ENCODE results near the gene SAP30L.

Gene SAP30L

GRCh38 chr5:154476354-154477205 lies 30.8 kb downstream of the SAP30L start:
- ChIA-PET CTCF (interaction anchor here (0.8 to 2.2 kb wide), 4 partner anchors 8 to 404 kb away, joined by 3 to 9 read pairs (median 4); no protein-coding TSS in a partner anchor), POLR2A (interaction anchor here (0.6 kb wide), 1 partner anchor 105 kb away, joined by 3 read pairs; no protein-coding TSS in a partner anchor)
- no peak for DNase-seq (ENCODE audit: extremely low spot score)
- no peak for TF ChIP-seq CTCF (IDR thresholded peaks at IDR 0.05; ENCODE audit: control extremely low read depth, extremely low read depth, low read depth, missing control alignments)

- no peak for TF ChIP-seq CTCF (IDR thresholded peaks at IDR 0.05; ENCODE audit: control extremely low read depth, extremely low read depth, low read depth, missing control alignments)
- no peak for DNase-seq (ENCODE audit: extremely low spot score)
- CTCF ChIA-PET = interaction anchor here (0.6 to 2.2 kb wide), 4 partner anchors 9 to 43 kb away, joined by 3 to 9 read pairs (median 4); no protein-coding TSS in a partner anchor
- POLR2A ChIA-PET = interaction anchor here (0.6 kb wide), 1 partner anchor 104 kb away, joined by 3 read pairs; no protein-coding TSS in a partner anchor
These were observed 31.8 kb downstream of the SAP30L start for GRCh38 chr5:154477382-154478223.

GRCh38 chr5:154478224-154478565 lies 32.4 kb downstream of the SAP30L start, which contains the start of gene HAND1:
Gene HAND1, minus strand, starts transcription at chr5:154478227. Its CDS starts 219 bp downstream, at chr5:154478008.
- ChIA-PET CTCF (interaction anchor here (0.9 kb wide), 1 partner anchor 43 kb away, joined by 3 read pairs; no protein-coding TSS in a partner anchor), POLR2A (no interaction called here)
- no peak for DNase-seq (ENCODE audit: extremely low spot score)
- no peak for TF ChIP-seq CTCF (IDR thresholded peaks at IDR 0.05; ENCODE audit: control extremely low read depth, extremely low read depth, low read depth, missing control alignments)

- DNase-seq (ENCODE audit: extremely low spot score) = no peak
- CTCF ChIA-PET = interaction anchor here (0.9 kb wide), 1 partner anchor 42 kb away, joined by 3 read pairs; no protein-coding TSS in a partner anchor
- TF ChIP-seq CTCF (IDR thresholded peaks at IDR 0.05; ENCODE audit: control extremely low read depth, extremely low read depth, low read depth, missing control alignments) = no peak
- POLR2A ChIA-PET = no interaction called here
These were observed 33.0 kb downstream of the SAP30L start for GRCh38 chr5:154478752-154479159.

GRCh38 chr5:154479160-154479943 lies 33.6 kb downstream of the SAP30L start:
- ChIA-PET CTCF (no interaction called here), POLR2A (no interaction called here)
- no peak for DNase-seq (ENCODE audit: extremely low spot score)
- TF ChIP-seq CTCF (IDR thresholded peaks at IDR 0.05; ENCODE audit: control extremely low read depth, extremely low read depth, low read depth, missing control alignments) = no peak
